ENCODE data around the gene CCDC24.

DNA sequence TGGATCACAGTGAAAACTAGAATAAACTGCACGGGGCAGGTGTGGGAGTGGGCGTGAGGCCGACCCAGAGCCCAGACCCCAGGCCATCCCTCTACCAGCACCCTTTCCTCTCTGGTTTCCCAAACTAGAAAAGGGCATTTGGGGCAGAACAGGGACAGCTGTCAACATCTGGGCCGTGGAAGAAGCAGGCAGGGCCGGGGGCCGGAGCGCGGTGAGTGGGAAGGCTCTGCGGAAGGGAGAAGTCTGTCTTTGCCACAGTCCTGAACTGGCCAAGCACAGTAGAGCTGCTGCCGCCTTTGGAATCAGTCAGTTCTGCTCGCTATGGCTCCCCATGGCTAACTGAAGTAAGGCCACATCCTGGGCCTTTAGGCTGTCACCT, 6.6 kb downstream of the CCDC24 start:
- TF ChIP-seq POLR2A (IDR thresholded peaks at IDR 0.05): no peak
- TF ChIP-seq, protein P1, sequence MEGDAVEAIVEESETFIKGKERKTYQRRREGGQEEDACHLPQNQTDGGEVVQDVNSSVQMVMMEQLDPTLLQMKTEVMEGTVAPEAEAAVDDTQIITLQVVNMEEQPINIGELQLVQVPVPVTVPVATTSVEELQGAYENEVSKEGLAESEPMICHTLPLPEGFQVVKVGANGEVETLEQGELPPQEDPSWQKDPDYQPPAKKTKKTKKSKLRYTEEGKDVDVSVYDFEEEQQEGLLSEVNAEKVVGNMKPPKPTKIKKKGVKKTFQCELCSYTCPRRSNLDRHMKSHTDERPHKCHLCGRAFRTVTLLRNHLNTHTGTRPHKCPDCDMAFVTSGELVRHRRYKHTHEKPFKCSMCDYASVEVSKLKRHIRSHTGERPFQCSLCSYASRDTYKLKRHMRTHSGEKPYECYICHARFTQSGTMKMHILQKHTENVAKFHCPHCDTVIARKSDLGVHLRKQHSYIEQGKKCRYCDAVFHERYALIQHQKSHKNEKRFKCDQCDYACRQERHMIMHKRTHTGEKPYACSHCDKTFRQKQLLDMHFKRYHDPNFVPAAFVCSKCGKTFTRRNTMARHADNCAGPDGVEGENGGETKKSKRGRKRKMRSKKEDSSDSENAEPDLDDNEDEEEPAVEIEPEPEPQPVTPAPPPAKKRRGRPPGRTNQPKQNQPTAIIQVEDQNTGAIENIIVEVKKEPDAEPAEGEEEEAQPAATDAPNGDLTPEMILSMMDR (IDR thresholded peaks at IDR 0.05): no peak
- TF ChIP-seq EP300 (IDR thresholded peaks at IDR 0.05): no peak

All from ovary (tissue), 3 donors.